Stimulated activated CD8-positive, alpha-beta memory T cell treated with anti-CD3 and anti-CD28 coated beads, Interleukin-4, amount 100 ng/mL, for 4 hours (primary cell): Measurements from ENCODE around the gene CHEK1.

ENCODE experiments used
- DNase-seq, 2 donors: peaks; one replicate each; pipeline ENCODE4 v3.0.0-alpha.2; 2020; ENCODE audit warnings: low read depth in 2 of 2, low spot score in 1 of 2

CHEK1 gene

GRCh38 chr11:125625630-125626287 is 796 bp downstream of the CHEK1 start:
- DNase-seq = peak; percentile 69 to 71

DNA sequence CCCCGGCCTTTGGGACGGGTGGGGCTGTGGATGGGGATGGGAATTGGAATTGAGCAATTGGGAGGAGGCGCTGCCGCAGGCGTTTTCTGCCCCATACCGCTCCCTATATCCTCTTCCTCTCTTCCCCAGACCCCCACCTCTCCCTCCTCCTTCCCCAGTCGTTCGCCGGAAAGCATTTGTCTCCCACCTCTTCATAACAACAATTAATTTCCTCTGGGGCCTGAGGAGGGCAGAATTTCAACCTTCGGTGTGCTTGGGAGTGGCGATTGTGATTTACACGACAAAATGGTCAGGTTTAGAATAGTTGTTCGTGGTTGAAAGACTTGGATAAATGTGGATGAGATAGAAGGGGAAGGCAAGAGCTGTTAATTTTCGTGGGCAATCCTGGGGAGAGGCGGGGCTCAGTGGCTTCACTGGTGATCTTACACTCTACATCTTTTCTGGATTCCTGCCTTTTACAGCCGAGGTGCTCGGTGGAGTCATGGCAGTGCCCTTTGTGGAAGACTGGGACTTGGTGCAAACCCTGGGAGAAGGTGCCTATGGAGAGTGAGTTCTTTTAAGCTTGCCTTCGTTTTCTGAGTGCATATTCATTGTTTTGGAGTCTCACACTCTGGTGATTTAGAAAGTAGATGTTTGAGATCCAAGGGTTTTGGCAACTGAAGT is 1.5 kb downstream of the CHEK1 start:
- peak in 1 of 2 donors; percentile 6 for DNase-seq

- no peak for DNase-seq
These were observed 2.4 kb downstream of the CHEK1 start for GRCh38 chr11:125627236-125627910.

DNA sequence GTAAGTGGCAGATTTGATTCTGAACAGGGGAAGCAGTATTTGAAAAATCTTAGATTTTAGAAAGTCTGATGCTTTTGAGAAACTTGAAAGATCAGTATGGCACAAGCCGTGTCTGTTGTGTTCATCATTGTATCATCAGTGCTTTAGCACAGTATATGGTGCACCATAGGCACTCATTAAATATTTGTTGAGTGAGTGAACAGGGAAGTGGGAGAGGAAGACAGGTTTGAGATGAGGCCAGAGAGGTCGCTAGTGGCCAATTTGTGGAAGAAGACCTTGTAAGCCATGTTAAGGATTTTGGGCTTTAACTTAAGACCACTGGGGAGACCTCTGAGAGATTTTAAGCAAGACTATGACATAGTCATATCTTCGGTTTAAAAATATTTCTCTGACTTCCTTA is 12.9 kb downstream of the CHEK1 start:
- no peak for DNase-seq

- DNase-seq = no peak
These were observed 13.4 kb downstream of the CHEK1 start for GRCh38 chr11:125638315-125638714.

- DNase-seq = no peak
These were observed 20.9 kb downstream of the CHEK1 start for GRCh38 chr11:125645871-125646270.

DNA sequence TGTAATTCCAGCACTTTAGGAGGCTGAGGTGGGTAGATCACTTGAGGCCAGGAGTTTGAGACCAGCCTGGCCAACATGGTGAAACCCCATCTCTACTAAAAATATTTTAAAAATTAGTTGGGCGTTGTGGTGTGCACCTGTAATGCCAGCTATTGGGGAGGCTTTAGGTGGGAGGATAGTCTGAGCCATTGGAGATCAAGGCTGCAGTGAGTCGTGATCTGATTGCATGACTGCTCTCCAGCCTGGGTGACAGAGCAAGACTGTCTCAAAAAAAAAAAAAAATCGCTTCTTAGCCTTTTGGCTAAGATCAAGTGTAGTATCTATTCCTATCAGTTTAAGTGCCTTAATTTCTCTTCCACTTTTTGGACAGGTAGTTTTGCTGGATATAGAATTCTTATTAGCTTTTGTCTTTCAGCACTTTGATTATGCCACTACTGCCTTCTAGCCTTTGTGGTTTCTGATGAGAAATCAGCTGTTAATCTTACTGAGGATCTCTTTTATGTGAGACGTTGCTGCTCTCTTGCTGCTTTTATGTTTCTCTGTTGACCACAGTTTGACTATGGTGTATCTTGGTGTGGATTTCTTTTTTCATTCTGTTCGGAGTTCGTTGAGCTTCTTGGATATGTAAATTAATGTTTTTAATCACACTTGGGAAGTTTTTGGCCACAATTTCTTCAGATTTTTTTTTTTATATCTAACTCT is 24.7 kb downstream of the CHEK1 start:
- no peak for DNase-seq

- no peak for DNase-seq
These were observed 37.7 kb downstream of the CHEK1 start for GRCh38 chr11:125662689-125663088.

DNA sequence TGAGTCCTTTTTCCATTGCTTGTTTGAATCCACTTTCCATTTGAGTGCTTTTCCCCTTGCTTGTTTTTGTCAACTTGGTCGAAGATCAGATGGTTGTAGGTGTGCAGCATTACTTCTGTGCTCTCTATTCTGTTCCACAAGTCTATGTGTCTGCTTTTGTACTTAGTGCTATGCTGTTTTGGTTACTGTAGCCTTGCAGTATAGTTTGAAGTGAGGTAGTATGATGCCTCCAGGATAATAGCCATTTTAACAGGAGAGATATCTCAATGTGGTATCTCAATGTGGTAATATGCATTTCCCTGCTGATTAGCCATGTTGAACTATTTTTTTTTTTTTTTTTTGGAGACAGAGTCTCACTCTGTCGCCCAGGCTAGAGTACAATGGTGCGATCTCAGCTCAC is 38.9 kb downstream of the CHEK1 start:
- no peak for DNase-seq

DNA sequence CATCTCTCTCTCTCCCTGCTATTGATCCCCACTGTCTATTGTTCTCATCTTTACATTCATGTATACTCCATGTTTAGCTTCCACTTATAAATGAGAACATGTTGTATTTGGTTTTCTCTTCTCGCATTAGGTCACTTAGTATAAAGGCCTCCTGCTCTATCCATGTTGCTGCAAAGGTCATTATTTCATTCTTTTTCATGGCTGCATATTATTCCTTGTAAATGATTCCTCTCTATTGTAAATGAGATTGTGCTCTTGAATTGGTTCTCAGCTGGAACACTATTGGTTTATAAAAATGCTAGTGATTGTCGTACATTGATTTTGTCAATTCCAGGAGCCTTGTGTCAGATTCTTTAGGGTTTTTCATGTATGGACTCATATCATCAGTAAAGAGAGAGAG is 42.2 kb downstream of the CHEK1 start:
- no peak for DNase-seq

DNA sequence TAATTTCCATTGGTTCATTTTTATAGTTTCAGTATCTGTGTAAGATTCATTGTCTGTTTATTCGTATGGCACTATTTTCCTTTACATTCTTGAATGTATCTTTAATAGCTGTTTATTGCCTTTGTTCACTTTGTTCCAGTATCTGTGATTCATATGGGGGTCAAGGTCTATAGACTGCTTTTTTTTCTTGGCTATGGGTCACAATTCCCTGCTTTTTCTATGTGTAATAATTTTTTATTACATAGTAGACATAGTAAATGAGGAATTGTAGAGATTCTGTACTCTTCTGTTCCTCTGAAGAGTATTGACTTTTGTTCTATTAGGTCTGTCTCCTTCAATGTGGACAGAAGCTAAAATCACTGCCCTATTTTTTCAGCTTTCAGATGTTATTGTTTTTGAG is 45.2 kb downstream of the CHEK1 start:
- no peak for DNase-seq

DNA sequence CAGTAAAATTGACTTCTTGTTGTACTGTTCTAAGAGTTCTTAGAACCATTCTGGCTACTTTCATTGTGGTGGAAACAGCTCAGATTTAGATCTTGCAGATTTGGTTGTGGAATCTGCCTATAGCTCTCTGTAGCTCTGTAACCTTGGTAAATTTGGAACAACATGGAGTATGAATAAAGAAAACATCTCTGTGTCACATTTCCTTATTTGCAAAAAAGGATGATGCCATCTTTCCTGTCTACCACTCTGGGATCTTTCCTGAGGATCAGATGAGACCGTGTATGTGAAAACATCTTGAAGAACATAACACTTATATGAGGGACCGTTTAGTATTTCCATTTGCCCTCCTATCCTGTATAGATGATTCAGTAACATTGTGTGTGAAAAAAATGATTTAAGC is 46.6 kb downstream of the CHEK1 start:
- DNase-seq = no peak

GRCh38 chr11:125674210-125674609 is 49.2 kb downstream of the CHEK1 start:
- DNase-seq = no peak

- no peak for DNase-seq
These were observed 50.2 kb downstream of the CHEK1 start for GRCh38 chr11:125675196-125675595.

DNA sequence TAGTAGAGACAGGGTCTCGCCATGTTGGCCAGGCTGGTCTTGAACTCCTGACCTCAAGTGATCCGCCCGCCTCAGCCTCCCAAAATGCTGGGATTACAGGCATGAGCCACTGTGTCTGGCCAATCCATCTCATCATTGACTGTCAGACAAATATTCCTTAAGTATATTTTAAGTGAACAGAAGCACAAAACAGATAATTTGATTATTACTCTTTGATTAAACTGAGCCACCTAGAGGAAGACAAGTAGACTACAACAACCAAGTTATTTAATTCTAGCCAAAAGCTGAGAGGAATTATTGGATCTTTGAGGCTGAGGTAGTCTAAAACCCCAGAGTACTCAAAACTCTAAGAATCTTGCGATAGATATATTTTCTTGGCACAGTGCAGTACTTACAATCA is 54.4 kb downstream of the CHEK1 start:
- no peak for DNase-seq

DNA sequence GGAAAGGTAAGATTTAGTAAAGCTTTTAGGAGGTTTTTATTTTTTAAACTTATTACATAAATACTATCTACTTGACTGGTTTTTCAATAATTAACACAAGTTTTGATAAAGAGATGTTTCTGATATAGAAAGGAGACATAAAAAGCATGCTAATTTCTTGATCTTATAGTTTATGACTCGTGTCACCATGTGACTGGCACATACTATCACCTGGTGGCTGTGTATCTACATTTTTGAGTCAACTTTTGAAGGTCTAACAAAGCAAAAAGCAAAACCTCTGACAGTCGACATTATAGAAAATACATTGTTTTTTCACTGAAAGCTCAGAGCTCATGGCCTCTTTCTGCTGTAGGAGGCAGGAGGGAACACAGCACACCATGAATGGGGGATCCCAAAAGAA is 54.9 kb downstream of the CHEK1 start:
- DNase-seq = no peak

- DNase-seq = no peak
These were observed 55.8 kb downstream of the CHEK1 start, which contains the start of gene ACRV1 for GRCh38 chr11:125680747-125681146. ACRV1 (minus strand) TSS chr11:125680847; CDS start chr11:125680780, 67 bp downstream.

DNA sequence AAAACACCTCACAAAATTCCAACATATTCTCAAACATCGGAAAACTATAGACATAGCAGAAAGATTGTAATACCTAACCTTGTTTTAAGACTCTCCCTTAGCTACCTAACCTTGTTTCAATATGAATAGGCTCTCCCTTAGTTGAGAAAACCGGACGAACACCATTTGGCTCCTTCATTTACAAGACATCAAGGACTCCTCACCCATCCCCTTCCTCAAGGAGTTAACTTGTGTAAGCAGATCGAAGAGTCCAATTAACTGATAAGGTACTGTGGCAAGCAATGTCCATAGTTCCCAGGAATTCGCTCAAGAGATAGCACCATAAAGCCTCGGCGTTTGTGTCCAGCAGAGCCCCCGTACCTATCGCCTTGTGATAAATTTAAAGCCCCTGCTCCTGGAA is 60.3 kb downstream of the CHEK1 start:
- no peak for DNase-seq

DNA sequence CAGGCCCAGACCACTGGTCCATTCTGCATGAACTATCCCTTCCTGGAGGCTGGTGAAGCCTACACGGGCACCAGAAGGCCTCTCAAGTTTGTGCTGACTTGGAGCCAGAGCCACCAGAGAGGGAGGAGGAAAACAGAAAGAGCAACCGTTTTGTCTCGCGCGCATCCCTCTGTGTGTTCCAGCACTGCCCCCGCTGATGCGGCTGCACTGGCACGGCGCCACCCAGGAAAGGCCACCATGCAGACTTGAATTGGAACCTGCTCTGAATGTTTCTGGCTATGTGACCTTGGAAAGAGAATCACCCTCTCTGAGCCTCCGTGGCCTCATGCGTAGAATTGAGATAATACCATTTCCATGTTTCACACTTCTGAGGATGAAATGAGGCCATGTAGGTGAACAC is 63.1 kb downstream of the CHEK1 start:
- DNase-seq = no peak

DNA sequence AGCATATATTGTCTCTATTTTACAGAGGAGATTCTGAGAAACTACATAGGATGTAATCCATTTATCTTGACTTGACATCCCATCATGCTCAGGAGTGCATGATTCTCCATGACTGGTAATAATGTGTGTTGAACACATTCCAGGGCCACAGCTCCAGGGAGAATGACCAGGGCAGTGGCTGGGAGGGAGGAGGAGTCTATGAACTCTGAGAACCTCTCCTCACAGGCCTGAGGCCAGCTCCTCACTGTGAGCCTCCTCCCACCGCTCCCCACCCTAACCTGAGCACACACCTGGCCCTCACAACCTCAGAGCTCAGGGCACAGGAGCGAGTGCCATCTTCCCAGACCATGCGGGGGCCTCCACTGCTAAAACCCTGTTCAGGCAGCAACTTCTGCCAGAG is 63.7 kb downstream of the CHEK1 start:
- DNase-seq = no peak

DNA sequence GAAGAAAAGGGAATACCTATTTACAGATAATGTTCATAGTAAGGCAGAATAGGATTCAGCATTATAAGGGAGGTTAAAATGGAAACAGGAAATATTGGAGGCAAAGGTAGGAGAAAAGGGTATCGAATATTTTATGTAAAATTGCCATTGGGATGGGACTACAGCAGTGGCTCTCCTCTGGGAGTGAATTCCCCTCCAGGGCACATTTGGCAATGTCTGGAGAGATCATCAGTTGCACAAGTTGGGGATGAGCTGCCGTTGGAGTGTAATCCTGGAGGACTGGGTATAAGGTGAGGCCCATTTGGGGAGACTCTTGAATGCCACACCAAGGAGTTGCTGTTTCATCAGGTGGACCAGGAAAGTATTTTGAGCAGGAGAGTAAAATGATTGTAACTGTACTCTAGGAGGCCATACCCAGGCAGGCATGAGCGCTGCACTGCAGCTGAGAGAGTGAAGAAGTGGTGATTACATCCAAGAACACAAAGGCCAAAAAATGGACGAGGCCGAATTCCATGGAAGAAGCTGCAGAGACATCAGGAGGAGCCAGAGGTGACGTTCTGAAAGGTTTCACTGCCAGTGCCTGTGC is 64.4 kb downstream of the CHEK1 start:
- no peak for DNase-seq
